Nephron (organoid): ENCODE measurements around the gene CPSF4.

ENCODE experiments used
- H3K27ac Mint-ChIP-seq, 3 experiments: 2 replicates each; pipeline ENCODE4 v1.8.0; 2020; ENCODE audit warnings: mixed read lengths in 3 of 3, mild to moderate bottlenecking in 2 of 3, moderate library complexity in 1 of 3
- H3K27me3 Mint-ChIP-seq: 2 replicates; pipeline ENCODE4 v1.8.0; 2021; ENCODE audit warnings: low read depth, mild to moderate bottlenecking, moderate library complexity, mixed read lengths
- H3K36me3 Mint-ChIP-seq: 2 replicates; pipeline ENCODE4 v1.8.0; 2020; ENCODE audit warnings: low read depth, mixed read lengths
- H3K4me1 Mint-ChIP-seq: 2 replicates; pipeline ENCODE4 v1.8.0; 2020; ENCODE audit warnings: mixed read lengths
- H3K4me3 Mint-ChIP-seq, 3 experiments: 2 replicates each; pipeline ENCODE4 v1.8.0; 2020; ENCODE audit warnings: mild to moderate bottlenecking in 3 of 3, mixed read lengths in 3 of 3, moderate library complexity in 2 of 3
- H3K9me3 Mint-ChIP-seq: 2 replicates; pipeline ENCODE4 v1.8.0; 2020; ENCODE audit warnings: mixed read lengths
- CTCF ChIP-seq, 3 experiments: fragments of 200-600 bp; sonication (generic); IDR thresholded peaks; one replicate each; pipeline ENCODE4 v1.5.0; 2021; ENCODE audit warnings: antibody characterized with exemption in 3 of 3; ENCODE audit not compliant: unreplicated experiment in 3 of 3

The CPSF4 gene

GRCh38 chr7:99473315-99473596 lies 34.5 kb downstream of the CPSF4 start:
- Mint-ChIP-seq H3K27me3 (peaks cover 24% of the 10 kb centered on the region), H3K27ac (peak overlapping the region; percentile 85 to 99 (median 96))
- no peak for TF ChIP-seq CTCF (IDR thresholded peaks at IDR 0.05; ENCODE audit: unreplicated experiment in 3 of 3)

GRCh38 chr7:99476107-99476506 lies 37.4 kb downstream of the CPSF4 start:
- Mint-ChIP-seq H3K9me3 (no peaks in the 10 kb centered on the region), H3K27me3 (peaks cover 5% of the 10 kb centered on the region), H3K36me3 (peaks cover 22% of the 10 kb centered on the region), H3K4me3 (peak overlapping the region in 1 of 3 experiments; percentile 35), H3K27ac (no peak overlapping the region), H3K4me1 (peaks cover 10% of the 10 kb centered on the region)
- TF ChIP-seq CTCF (IDR thresholded peaks at IDR 0.05; ENCODE audit: unreplicated experiment in 3 of 3), result no peak

More at GRCh38 chr7:99473315-99473596, 34.5 kb downstream of the CPSF4 start:
- Mint-ChIP-seq H3K9me3 (no peaks in the 10 kb centered on the region), H3K36me3 (peaks cover 14% of the 10 kb centered on the region), H3K4me3 (peak overlapping the region; percentile 98), H3K4me1 (peaks cover 10% of the 10 kb centered on the region)

GRCh38 chr7:99478464-99479440 lies 40.0 kb downstream of the CPSF4 start:
- Mint-ChIP-seq H3K27ac (no peak overlapping the region), H3K4me1 (no peaks in the 10 kb centered on the region), H3K4me3 (no peak overlapping the region), H3K27me3 (no peaks in the 10 kb centered on the region), H3K36me3 (peaks cover 31% of the 10 kb centered on the region), H3K9me3 (no peaks in the 10 kb centered on the region)
- TF ChIP-seq CTCF (IDR thresholded peaks at IDR 0.05; ENCODE audit: unreplicated experiment in 3 of 3), result no peak

- no peaks in the 10 kb centered on the region for H3K9me3 Mint-ChIP-seq
- no peaks in the 10 kb centered on the region for H3K27me3 Mint-ChIP-seq
- H3K4me3 Mint-ChIP-seq, result no peak overlapping the region
- peaks cover 40% of the 10 kb centered on the region for H3K36me3 Mint-ChIP-seq
- no peaks in the 10 kb centered on the region for H3K4me1 Mint-ChIP-seq
- H3K27ac Mint-ChIP-seq, result no peak overlapping the region
- no peak for TF ChIP-seq CTCF (IDR thresholded peaks at IDR 0.05; ENCODE audit: unreplicated experiment in 3 of 3)
Observed at GRCh38 chr7:99485094-99485493, 46.4 kb downstream of the CPSF4 start.

- H3K27me3 Mint-ChIP-seq, result no peaks in the 10 kb centered on the region
- H3K4me3 Mint-ChIP-seq, result no peak overlapping the region
- peaks cover 56% of the 10 kb centered on the region for H3K36me3 Mint-ChIP-seq
- no peak for TF ChIP-seq CTCF (IDR thresholded peaks at IDR 0.05; ENCODE audit: unreplicated experiment in 3 of 3)
- H3K4me1 Mint-ChIP-seq, result no peaks in the 10 kb centered on the region
- H3K9me3 Mint-ChIP-seq, result peaks cover 16% of the 10 kb centered on the region
- no peak overlapping the region for H3K27ac Mint-ChIP-seq
Observed at GRCh38 chr7:99489235-99489634, 50.5 kb downstream of the CPSF4 start.

- Mint-ChIP-seq H3K4me3 (no peak overlapping the region), H3K4me1 (no peaks in the 10 kb centered on the region), H3K27me3 (no peaks in the 10 kb centered on the region), H3K27ac (no peak overlapping the region), H3K36me3 (peaks cover 62% of the 10 kb centered on the region), H3K9me3 (peaks cover 18% of the 10 kb centered on the region)
- no peak for TF ChIP-seq CTCF (IDR thresholded peaks at IDR 0.05; ENCODE audit: unreplicated experiment in 3 of 3)
Observed at GRCh38 chr7:99490878-99491277, 52.1 kb downstream of the CPSF4 start.
